OCI-LY1 (cell line): ENCODE data around the gene JPH3.

Experiments
- H2AFZ ChIP-seq: fragments of 200-600 bp; sonication (generic), shearing (Covaris generic); 2 replicates; pipeline ENCODE4 v1.6.0; 2014; ENCODE audit warnings: antibody characterized with exemption, mild to moderate bottlenecking, low read length
- H3F3A ChIP-seq: fragments of 200-600 bp; sonication (generic), shearing (Covaris generic); 2 replicates; pipeline ENCODE4 v1.6.0; 2014; ENCODE audit warnings: mild to moderate bottlenecking, antibody characterized with exemption, low read length, moderate library complexity; ENCODE audit not compliant: insufficient read depth
- H3K27ac ChIP-seq: fragments of 200-600 bp; sonication (generic); 2 replicates; pipeline ENCODE4 v1.5.1; 2014; ENCODE audit warnings: low read length, mixed run types, mild to moderate bottlenecking, low read depth; ENCODE audit not compliant: poor library complexity, severe bottlenecking
- H3K27me3 ChIP-seq: fragments of 200-600 bp; sonication (generic); 2 replicates; pipeline ENCODE4 v1.6.0; 2014; ENCODE audit warnings: antibody characterized with exemption, mild to moderate bottlenecking, low read length, moderate library complexity; ENCODE audit not compliant: insufficient read depth
- H3K36me3 ChIP-seq: fragments of 200-600 bp; sonication (generic); 2 replicates; pipeline ENCODE4 v1.6.1; 2014; ENCODE audit warnings: mild to moderate bottlenecking, antibody characterized with exemption, low read length, moderate library complexity, mixed read lengths; ENCODE audit not compliant: insufficient read depth
- H3K4me1 ChIP-seq: fragments of 200-600 bp; sonication (generic); 2 replicates; pipeline ENCODE4 v1.5.1; 2014; ENCODE audit warnings: mild to moderate bottlenecking, low read length, moderate library complexity; ENCODE audit not compliant: insufficient read depth, severe bottlenecking
- H3K4me2 ChIP-seq: fragments of 200-600 bp; sonication (generic), shearing (Covaris generic); 2 replicates; pipeline ENCODE4 v1.6.1; 2014; ENCODE audit warnings: low read length
- H3K4me3 ChIP-seq: fragments of 200-600 bp; sonication (generic); 2 replicates; pipeline ENCODE4 v1.5.1; 2014; ENCODE audit warnings: low read length, low read depth, mild to moderate bottlenecking, mixed read lengths; ENCODE audit not compliant: poor library complexity, severe bottlenecking
- H3K79me2 ChIP-seq: fragments of 200-600 bp; shearing (Covaris generic); 2 replicates; pipeline ENCODE4 v1.6.1; 2016; ENCODE audit warnings: mixed run types, low read length, mixed read lengths; ENCODE audit not compliant: insufficient read depth
- H3K9ac ChIP-seq: fragments of 200-600 bp; sonication (generic), shearing (Covaris generic); 2 replicates; pipeline ENCODE4 v1.6.1; 2014; ENCODE audit warnings: mild to moderate bottlenecking, low read length, mixed read lengths
- H3K9me2 ChIP-seq: fragments of 200-600 bp; sonication (generic), shearing (Covaris generic); 2 replicates; pipeline ENCODE4 v1.6.1; 2014; ENCODE audit warnings: low read depth, mild to moderate bottlenecking, low read length, mixed read lengths
- H3K9me3 ChIP-seq: fragments of 200-600 bp; shearing (Covaris generic); 2 replicates; pipeline ENCODE4 v1.6.1; 2014; ENCODE audit warnings: low read length, mixed read lengths
- H4K20me1 ChIP-seq: fragments of 200-600 bp; sonication (generic), shearing (Covaris generic); 2 replicates; pipeline ENCODE4 v1.6.0; 2016; ENCODE audit warnings: mild to moderate bottlenecking, low read length; ENCODE audit not compliant: insufficient read depth
- CTCF ChIP-seq: fragments of 200-600 bp; sonication (generic), shearing (Covaris generic); IDR thresholded peaks from 2 replicates; pipeline ENCODE4 v1.5.1; 2017; ENCODE audit warnings: mild to moderate bottlenecking, antibody characterized with exemption, low read length, moderate library complexity, mixed read lengths
- EZH2 ChIP-seq: fragments of 200-600 bp; sonication (generic), shearing (Covaris generic); IDR thresholded peaks from 2 replicates; pipeline ENCODE4 v1.8.0; 2017; ENCODE audit warnings: borderline replicate concordance, mixed run types, mild to moderate bottlenecking, antibody characterized with exemption, low read length, moderate library complexity, mixed read lengths

JPH3 gene

DNA sequence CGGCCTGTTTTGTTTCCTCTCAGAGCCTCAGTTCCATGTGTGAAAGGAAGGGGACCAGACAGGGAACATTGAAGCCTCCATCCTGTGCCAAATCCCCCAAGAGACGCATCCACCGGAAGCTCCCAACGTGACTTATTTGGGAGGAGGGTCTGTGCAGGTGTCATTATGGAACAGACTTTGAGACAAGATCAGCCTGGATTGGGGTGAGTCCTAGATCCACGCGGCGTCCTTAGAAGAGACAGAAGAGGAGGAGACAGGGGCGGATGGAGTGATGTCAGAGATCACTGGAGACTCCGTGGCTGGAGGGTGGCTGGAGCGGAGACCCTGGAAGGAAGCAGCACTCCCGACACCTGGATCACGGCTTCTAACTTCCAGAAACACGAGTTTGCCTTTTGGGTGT is 83.5 kb downstream of the JPH3 start:
- no peaks in the 10 kb centered on the region for H3K36me3 ChIP-seq
- no peak overlapping the region for H3K27ac ChIP-seq
- no peaks in the 10 kb centered on the region for H3K4me1 ChIP-seq
- H3K4me2 ChIP-seq: no peak overlapping the region
- no peaks in the 10 kb centered on the region for H3K9me3 ChIP-seq
- H3K9me2 ChIP-seq: no peaks in the 10 kb centered on the region
- no peaks in the 10 kb centered on the region for H3K79me2 ChIP-seq
- no peak overlapping the region for H2AFZ ChIP-seq
- H3K9ac ChIP-seq: no peak overlapping the region
- H3K4me3 ChIP-seq: no peak overlapping the region
- no peak for TF ChIP-seq EZH2
- TF ChIP-seq CTCF: no peak
- H3K27me3 ChIP-seq: peaks cover 13% of the 10 kb centered on the region
- H3F3A ChIP-seq: no peaks in the 10 kb centered on the region
- H4K20me1 ChIP-seq: no peaks in the 10 kb centered on the region

- no peaks in the 10 kb centered on the region for H4K20me1 ChIP-seq
- H3K9me2 ChIP-seq: no peaks in the 10 kb centered on the region
- no peak overlapping the region for H2AFZ ChIP-seq
- H3F3A ChIP-seq: peaks cover 2% of the 10 kb centered on the region; the same call in 1 of the 2 replicates
- H3K9me3 ChIP-seq: no peaks in the 10 kb centered on the region
- H3K27ac ChIP-seq: no peak overlapping the region
- peaks cover 13% of the 10 kb centered on the region for H3K27me3 ChIP-seq
- H3K4me2 ChIP-seq: no peak overlapping the region
- H3K9ac ChIP-seq: no peak overlapping the region
- TF ChIP-seq CTCF (no peak), EZH2 (no peak)
- H3K36me3 ChIP-seq: no peaks in the 10 kb centered on the region
- no peak overlapping the region for H3K4me3 ChIP-seq
- H3K79me2 ChIP-seq: no peaks in the 10 kb centered on the region
- peaks cover 7% of the 10 kb centered on the region for H3K4me1 ChIP-seq
Observed at GRCh38 chr16:87686697-87687096, 84.4 kb downstream of the JPH3 start.

DNA sequence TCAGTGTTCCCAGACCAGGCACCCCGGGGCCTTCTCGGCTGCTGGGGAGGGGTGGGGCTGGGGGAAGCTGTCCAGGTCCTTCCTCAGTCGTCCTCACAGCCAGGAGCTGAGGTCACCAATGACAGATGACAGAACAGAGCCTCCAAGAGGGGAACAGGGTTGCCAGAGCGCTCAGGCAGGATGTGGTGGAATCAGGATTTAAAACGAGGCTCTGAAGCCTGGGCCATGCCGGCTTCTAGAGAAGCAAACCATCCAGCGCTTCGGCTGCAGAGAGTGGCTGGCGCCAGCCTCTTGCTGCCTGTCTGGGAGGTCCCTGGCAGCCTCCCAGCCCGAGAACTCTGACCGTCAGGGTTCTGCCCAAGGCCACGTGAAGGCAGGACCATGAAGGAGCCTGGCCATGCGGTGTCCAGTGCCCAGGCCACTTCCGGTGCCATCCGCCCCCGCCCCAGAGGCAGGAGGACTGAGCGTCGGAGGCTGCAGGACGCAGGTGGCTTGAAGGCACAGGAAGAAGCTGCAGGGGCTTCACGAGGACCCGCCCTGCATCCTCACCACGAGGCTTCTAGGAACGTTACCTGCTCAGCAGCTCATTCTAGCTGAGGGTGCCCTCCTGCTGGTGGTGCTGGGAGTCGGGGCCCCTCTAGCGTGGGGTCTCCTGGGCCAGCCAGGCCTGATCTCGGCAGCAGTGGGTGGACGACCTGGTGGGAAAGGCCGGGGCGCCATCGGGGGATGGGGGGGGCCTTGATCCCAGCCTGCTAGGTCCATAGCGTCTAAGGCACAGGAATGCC is 85.0 kb downstream of the JPH3 start:
- H3K36me3 ChIP-seq: no peaks in the 10 kb centered on the region
- H3K9me3 ChIP-seq: no peaks in the 10 kb centered on the region
- H3K9me2 ChIP-seq: no peaks in the 10 kb centered on the region
- no peak overlapping the region for H3K4me3 ChIP-seq
- H3K4me1 ChIP-seq: peaks cover 13% of the 10 kb centered on the region
- peaks cover 5% of the 10 kb centered on the region; the same call in 1 of the 2 replicates for H3F3A ChIP-seq
- no peak overlapping the region for H3K4me2 ChIP-seq
- H3K27me3 ChIP-seq: peaks cover 13% of the 10 kb centered on the region
- no peak overlapping the region for H2AFZ ChIP-seq
- TF ChIP-seq EZH2 (no peak), CTCF (no peak)
- no peaks in the 10 kb centered on the region for H3K79me2 ChIP-seq
- H3K27ac ChIP-seq: no peak overlapping the region
- H3K9ac ChIP-seq: no peak overlapping the region
- H4K20me1 ChIP-seq: no peaks in the 10 kb centered on the region
